Kidney capillary endothelial cell (primary cell): Measurements from ENCODE around the gene ACADVL.
"Not testable (repeated sequence)": the region's sequence is repeated elsewhere in the genome, so short reads cannot be mapped to it uniquely, and the experiment has no call there.

Experiments used
- DNase-seq: peaks from one replicate; pipeline ENCODE4 v3.0.0-alpha.2; 2018; ENCODE audit warnings: low spot score

ACADVL gene

DNA sequence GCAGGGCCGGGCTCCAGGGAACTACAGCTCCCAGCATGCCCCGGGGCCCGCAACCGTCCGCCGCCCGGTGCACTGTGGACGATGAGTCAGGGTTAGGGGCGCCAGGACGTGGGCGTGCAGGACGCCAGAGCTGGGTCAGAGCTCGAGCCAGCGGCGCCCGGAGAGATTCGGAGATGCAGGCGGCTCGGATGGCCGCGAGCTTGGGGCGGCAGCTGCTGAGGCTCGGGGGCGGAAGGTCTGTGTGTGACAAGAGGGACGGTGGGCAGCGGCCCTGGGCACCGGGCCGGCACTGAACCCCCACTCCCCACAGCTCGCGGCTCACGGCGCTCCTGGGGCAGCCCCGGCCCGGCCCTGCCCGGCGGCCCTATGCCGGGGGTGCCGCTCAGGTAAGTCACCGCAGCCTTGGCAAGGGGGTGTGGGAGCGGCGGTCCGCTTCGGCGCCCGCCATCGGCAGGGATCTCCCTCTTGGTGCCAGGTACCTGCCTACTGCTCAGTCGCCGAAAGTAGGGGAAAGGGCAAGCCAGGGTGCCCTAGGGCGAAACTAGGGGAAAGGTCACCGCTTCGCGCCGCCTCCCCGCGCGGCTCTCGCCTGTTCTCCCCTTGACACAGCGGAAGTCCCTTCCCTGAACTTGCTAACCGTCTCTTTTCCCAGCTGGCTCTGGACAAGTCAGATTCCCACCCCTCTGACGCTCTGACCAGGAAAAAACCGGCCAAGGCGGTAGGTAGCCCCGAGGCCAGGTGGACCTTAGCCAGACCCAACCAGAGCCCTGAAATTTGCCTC is at the start of gene ACADVL, which contains the start of gene DLG4:
Gene ACADVL (plus strand): TSS at position 127 of the 781 bp plus-strand sequence. CDS start 47 bp downstream, at position 174.
Gene DLG4 (minus strand): TSS at position 25 of the 781 bp plus-strand sequence.
- no peak for DNase-seq

- DNase-seq, result not testable (repeated sequence)
These were observed 47.1 kb upstream of the ACADVL start for GRCh38 chr17:7172522-7173191.

DNA sequence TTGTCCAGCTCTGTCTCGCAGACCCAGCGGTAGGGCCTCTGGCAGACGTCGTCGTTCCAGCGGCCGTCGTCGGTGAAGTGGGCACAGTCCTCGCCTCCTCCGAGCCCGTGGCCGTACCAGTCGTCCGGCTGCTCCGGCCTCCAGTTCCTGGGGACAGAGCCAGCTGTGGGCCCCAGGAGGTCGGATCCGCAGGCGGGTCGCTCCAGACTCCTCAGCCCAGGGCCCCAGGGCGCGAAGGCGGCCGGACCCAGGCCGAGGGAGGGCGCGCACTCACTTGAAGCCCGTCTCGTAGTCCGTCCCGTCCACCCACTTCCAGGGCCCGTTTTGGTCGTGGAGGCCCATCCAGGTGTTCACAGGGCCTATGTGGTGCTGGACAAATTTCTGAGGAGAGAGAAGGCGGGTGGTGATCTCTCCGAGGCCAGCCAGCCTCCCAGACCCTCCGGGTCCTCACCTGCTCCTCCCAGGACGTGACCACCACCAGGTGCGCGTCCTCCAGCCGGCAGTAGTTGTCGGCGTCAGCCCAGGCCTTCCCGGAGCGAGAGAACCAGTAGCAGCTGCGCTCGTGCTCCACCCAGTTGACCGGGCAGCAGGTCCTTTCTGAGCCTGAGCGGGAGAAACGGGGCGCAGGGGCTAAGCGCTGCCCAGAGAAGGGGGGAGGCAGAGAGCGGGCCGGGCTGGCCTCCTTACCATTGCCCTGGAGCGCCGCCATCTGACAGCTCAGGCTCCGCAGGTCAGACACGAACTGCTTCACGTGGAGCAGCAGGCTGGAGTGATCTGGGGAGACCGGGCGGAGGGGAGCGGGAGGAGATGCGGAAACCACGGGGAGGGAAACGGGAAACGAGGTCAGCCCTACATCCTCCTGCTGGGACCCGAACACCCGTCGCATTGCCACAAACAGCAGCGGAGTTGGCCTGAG is 45.8 kb upstream of the ACADVL start:
- peak; percentile 50 for DNase-seq

DNA sequence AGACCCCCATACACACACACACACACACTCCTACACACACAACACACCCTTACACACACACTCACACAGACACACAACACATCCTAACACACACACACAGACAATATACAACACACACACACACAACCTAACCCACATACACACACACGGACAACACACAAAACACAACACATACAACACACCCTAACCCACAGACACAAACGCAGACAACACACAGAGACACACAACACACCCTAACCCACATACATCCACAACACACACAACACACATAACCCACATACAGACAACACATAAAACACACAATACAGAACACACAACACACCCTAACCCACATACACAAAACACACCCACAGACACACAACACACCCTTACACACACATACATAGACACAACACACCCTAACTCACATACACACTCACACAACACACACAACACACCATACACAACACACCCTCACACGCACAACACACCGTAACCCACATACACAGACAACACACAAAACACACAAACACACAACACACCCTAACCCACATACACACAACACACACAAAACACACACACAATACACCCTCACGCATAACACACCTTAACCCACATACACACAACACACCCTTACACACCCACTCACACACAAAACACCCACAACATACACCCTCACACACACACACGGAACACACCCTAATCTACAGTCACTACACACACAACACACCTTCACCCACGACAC is 45.0 kb upstream of the ACADVL start:
- no peak for DNase-seq

DNA sequence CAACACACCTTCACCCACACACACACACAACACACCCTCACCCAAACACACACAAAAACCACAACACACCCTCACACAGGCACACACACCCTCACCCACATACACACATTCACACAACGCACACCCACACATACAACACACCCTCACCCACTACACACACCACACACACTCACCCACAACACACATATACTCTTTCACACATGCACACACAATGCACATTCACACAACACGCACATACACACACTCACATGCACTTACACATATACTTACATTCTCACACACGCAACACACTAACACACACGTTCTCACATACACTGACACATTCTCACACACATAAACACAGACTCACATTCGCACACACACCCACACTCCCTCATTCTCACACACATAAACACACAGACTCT is 44.4 kb upstream of the ACADVL start:
- no peak for DNase-seq

GRCh38 chr17:7176107-7176840 is 43.5 kb upstream of the ACADVL start:
- DNase-seq, result no peak

DNA sequence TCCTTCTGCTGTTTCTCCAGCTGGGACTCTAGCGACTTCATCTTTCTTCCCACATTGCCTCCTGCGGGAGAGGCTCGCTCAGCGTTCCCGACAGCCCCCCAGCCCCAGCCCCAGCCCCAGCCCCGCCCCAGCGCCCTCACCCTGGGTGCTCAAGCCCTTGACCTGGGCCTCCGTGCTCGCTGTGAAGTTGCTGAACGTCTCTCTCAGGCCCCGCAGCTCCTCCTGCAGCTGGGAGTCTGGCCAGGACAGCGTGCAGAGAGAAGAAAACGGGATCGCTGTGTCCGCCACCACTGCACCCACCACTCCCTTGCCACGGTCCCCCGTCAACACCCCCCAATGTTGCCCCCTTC is 42.9 kb upstream of the ACADVL start:
- no peak for DNase-seq

GRCh38 chr17:7177191-7177953 is 42.4 kb upstream of the ACADVL start:
- peak; percentile 54 for DNase-seq

DNA sequence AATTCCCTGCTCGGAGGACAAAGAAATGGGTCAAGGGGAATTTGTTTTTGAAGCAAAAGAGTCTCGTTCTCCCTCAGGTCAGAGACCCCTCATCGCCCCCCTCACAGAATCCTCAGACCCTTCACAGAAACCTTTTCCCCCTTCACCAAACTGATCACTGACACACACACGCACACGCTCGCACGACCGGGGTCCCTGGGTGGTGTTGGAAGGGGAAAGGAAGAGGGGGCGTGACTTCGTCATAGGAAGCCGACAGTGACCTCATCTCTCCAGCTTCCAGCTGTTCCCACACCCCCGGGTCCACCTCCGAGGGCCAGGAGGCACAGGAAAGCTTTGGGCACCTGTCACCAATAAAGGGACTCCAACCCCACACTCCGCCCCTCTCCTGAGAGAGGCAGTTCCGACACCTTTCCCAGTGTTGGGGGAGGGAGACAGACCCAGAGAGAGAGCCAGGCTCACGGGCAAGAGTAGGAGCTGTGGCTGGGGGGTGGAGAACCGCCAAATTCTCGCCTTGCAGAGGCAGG is 41.7 kb upstream of the ACADVL start:
- peak; percentile 45 for DNase-seq

DNA sequence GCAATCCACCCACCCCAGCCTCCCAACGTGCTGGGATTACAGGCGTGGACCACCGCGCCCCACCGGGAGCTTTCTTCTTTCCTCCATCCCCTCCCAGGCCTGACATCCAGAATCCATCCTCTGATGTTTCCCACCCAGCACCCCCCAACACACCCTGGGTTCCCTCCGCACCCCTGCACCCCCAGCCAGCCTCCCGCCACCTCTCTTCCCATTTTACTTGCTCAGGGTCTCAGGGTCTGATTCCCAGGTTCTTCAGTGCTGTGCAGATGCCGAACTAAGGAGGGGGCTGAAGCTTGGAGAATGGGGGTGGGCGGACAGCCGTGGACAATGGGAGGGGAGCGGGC is 40.8 kb upstream of the ACADVL start:
- DNase-seq, result no peak

- no peak for DNase-seq
These were observed 40.2 kb upstream of the ACADVL start, which contains the start of gene ASGR1 for GRCh38 chr17:7179317-7180254. ASGR1 (minus strand) TSS chr17:7179370; CDS start chr17:7178563, 807 bp downstream.

DNA sequence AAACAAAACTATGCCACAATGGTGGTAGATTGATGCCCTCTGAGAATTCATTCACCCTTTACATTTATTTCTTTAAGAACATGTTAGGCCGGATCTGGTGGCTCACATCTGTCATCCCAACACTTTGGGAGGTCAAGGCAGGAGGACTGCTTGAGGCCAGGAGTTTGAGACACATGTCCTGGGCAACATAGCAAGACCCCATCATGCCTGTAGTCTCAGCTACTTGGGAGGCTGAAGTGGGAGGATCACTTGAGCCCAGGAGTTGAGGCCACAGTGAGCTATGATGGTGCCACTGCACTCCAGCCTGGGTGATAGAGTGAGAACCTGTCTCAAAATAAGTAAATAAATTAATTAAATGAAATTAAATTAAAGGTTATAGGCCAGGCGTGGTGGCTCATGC is 37.6 kb upstream of the ACADVL start:
- DNase-seq, result not testable (repeated sequence)

GRCh38 chr17:7183433-7184090 is 36.2 kb upstream of the ACADVL start:
- no peak for DNase-seq

GRCh38 chr17:7184091-7184488 is 35.6 kb upstream of the ACADVL start:
- no peak for DNase-seq

GRCh38 chr17:7184647-7185046 is 35.1 kb upstream of the ACADVL start:
- no peak for DNase-seq

DNA sequence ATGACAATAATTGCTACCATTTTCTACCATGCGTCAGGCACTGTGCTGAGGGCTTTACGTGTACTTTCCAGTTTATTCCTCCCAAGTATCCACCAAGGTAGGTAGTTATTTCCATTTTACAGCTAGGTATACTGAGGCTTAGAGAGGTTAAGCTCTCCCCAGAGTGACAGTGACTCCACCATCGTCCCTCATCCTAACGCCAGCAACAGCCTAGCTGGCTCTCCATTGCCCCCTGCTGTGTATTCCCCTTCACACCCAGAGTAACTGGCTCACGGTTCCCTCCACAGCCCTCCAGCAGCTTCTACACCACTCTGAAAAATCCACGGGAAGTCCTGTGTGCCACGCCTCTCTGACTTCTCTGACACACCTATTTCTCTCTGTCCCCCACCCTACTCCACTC is 33.5 kb upstream of the ACADVL start:
- DNase-seq, result no peak

GRCh38 chr17:7190276-7190917 is 29.3 kb upstream of the ACADVL start:
- DNase-seq, result no peak

- no peak for DNase-seq
These were observed 28.7 kb upstream of the ACADVL start for GRCh38 chr17:7191069-7191468.
